GM12872 (cell line): ENCODE results near the gene NR1H4.

Experiments used
- TF ChIP-seq, protein P1 (sequence below): IDR thresholded peaks from 3 replicates; pipeline ENCODE4 v1.5.1; 2011; ENCODE audit warnings: low read depth, mild to moderate bottlenecking, low read length, moderate library complexity; ENCODE audit not compliant: insufficient read depth

NR1H4 gene

DNA sequence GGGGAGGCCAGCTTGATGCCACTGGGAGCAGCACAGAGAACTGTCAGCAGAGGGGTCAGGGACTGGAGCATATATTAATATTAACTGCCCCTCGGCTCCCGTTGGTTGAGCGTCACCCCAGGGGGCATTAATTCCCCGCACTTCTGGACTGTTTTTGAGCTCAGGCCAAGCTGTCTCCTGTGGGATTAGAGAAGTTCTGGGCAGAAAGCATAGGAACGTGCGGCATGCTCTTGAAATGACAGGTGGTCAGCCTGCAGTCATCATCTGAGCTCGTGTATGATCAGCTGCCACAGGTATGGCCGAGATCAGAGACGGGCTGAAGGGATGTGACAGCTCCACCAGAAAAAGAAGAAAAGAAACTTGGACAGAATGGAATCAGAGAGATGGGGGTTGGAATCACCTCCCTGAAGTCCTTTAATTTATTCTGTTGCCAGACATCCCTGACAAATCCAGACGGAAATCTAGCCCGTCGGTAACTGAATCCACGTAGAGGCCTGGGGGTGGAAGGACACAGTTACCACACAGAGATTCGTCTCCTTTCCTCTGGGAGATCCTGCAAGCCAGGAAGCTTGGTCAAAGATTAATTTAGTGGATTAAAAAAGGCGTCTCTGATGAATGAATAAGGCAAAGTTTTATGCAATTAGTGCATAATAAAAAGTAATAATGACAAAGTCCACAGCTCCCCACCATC, 23.6 kb downstream of the NR1H4 start:
- TF ChIP-seq, protein P1, sequence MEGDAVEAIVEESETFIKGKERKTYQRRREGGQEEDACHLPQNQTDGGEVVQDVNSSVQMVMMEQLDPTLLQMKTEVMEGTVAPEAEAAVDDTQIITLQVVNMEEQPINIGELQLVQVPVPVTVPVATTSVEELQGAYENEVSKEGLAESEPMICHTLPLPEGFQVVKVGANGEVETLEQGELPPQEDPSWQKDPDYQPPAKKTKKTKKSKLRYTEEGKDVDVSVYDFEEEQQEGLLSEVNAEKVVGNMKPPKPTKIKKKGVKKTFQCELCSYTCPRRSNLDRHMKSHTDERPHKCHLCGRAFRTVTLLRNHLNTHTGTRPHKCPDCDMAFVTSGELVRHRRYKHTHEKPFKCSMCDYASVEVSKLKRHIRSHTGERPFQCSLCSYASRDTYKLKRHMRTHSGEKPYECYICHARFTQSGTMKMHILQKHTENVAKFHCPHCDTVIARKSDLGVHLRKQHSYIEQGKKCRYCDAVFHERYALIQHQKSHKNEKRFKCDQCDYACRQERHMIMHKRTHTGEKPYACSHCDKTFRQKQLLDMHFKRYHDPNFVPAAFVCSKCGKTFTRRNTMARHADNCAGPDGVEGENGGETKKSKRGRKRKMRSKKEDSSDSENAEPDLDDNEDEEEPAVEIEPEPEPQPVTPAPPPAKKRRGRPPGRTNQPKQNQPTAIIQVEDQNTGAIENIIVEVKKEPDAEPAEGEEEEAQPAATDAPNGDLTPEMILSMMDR: no peak

DNA sequence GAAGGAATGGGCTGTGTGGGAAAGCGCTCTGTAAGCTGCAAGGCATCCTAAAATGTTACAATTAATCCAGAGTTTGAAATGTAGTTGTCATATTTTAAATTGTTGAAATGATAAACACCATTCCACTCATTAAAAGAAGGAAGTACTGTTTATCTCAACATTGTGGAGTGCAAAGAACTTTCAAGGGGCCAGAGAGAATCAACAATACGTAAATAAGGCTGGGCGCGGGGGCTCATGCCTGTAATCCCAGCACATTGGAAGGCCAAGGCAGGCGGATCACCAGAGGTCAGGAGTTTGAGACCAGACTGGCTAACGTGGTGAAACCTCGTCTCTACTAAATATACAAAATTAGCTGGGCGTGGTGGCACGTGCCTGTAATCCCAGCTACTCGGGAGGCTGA, 24.5 kb downstream of the NR1H4 start:
- TF ChIP-seq, protein P1: no peak

GRCh38 chr12:100499416-100499815, 25.8 kb downstream of the NR1H4 start:
- TF ChIP-seq, protein P1: no peak

- TF ChIP-seq, protein P1: no peak
Observed at GRCh38 chr12:100503228-100503628, 29.6 kb downstream of the NR1H4 start.

DNA sequence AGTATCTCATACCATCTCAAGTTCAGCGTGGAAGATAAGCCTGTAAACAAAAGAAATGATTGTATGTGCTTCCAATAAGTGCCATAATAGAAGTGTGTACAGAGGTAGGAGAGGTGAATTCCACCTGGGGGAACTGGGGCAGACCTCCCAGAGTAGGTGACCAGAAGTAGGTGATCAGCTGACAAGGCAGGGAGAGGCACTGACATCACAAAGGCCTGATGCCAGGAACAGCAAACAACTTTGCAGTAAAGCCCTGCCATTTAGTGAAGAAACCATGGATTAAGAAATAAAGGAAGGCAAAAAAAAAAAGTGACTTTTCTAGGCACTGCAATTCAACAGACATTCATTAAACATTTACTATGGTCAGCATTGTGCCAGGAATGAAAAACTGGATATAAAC, 31.1 kb downstream of the NR1H4 start:
- TF ChIP-seq, protein P1: no peak

DNA sequence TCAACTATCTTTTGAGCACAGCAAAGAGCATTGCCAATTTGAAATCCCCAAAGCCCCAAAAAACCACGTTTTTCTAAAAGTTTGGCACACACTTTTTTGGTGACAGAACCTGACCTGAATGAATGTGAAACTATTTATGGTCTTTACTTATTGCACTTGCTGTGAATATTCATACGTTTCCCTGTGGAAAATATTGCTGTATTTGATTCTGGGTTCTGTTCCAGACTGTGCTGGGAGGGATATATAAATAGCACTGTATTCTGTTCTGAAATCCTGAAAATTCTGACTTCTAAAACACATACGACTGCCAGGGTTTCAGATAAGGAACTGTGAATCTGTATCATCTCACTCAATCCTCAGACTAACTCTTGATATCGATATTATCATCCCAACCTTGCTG, 35.1 kb downstream of the NR1H4 start:
- TF ChIP-seq, protein P1: no peak

DNA sequence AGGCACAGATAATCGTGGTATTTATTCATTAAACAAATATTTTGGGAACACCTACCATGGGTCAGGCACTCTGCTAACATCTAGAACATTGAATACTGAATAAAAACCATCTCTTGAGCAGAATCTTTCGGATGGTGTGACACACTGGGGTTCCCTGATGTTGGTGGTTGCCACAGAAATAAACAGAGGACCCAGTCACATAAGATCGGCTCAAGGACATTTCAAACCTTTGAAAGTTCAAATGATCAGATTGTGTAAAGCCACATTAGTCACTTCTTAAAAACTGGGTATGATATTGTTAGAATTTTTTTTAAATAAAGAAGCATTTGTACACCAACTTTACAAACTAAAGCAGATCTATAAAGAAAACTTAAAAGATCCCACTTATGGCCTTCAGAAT, 39.0 kb downstream of the NR1H4 start:
- TF ChIP-seq, protein P1: no peak
